Measurements from ENCODE around the gene GSG1.
A peak's percentile ranks its signal among the peaks of the same experiment; 100 is the strongest.

GSG1 gene

GRCh38 chr12:13103391-13104033, at the start of gene GSG1:
Gene GSG1, minus strand, starts transcription at chr12:13103667. Its CDS starts 155 bp downstream, at chr12:13103512.
- FAIRE-seq, result no peak
- DNase-seq (ENCODE audit: low spot score), result no peak

- DNase-seq (ENCODE audit: low spot score), result no peak
- no peak for FAIRE-seq
These were observed 49.7 kb upstream of the GSG1 start for GRCh38 chr12:13153180-13153579.

- FAIRE-seq (no peak), DNase-seq (ENCODE audit: low spot score) (no peak)
These were observed 49.3 kb upstream of the GSG1 start for GRCh38 chr12:13152756-13153155.

- DNase-seq (ENCODE audit: low spot score) (no peak), FAIRE-seq (no peak)
These were observed 48.8 kb upstream of the GSG1 start for GRCh38 chr12:13152281-13152680.

GRCh38 chr12:13149411-13149810, 45.9 kb upstream of the GSG1 start:
- FAIRE-seq (no peak), DNase-seq (ENCODE audit: low spot score) (no peak)

- DNase-seq (ENCODE audit: low spot score), result no peak
- FAIRE-seq, result no peak
These were observed 45.0 kb upstream of the GSG1 start for GRCh38 chr12:13148485-13148847.

- no peak for FAIRE-seq
- DNase-seq (ENCODE audit: low spot score), result no peak
These were observed 44.4 kb upstream of the GSG1 start for GRCh38 chr12:13147688-13148484.

- FAIRE-seq (no peak), DNase-seq (ENCODE audit: low spot score) (no peak)
These were observed 43.0 kb upstream of the GSG1 start for GRCh38 chr12:13146336-13146938.

GRCh38 chr12:13144266-13144828, 40.9 kb upstream of the GSG1 start:
- DNase-seq (ENCODE audit: low spot score), result no peak
- no peak for FAIRE-seq

- no peak for FAIRE-seq
- DNase-seq (ENCODE audit: low spot score), result no peak
These were observed 39.3 kb upstream of the GSG1 start for GRCh38 chr12:13142747-13143146.

- FAIRE-seq (no peak), DNase-seq (ENCODE audit: low spot score) (no peak)
These were observed 38.2 kb upstream of the GSG1 start for GRCh38 chr12:13141686-13142085.

GRCh38 chr12:13135371-13136178, 32.1 kb upstream of the GSG1 start:
- peak; percentile 88 for DNase-seq (ENCODE audit: low spot score)

GRCh38 chr12:13133886-13134285, 30.4 kb upstream of the GSG1 start:
- DNase-seq (ENCODE audit: low spot score) (no peak), FAIRE-seq (no peak)

More at GRCh38 chr12:13135371-13136178, 32.1 kb upstream of the GSG1 start:
- peak; percentile 95 for FAIRE-seq

GRCh38 chr12:13130981-13131380, 27.5 kb upstream of the GSG1 start:
- FAIRE-seq (no peak), DNase-seq (ENCODE audit: low spot score) (no peak)

GRCh38 chr12:13128291-13128965, 25.0 kb upstream of the GSG1 start:
- DNase-seq (ENCODE audit: low spot score) (no peak), FAIRE-seq (no peak)

- DNase-seq (ENCODE audit: low spot score), result no peak
- no peak for FAIRE-seq
These were observed 24.0 kb upstream of the GSG1 start for GRCh38 chr12:13127444-13127843.

GRCh38 chr12:13126494-13126893, 23.0 kb upstream of the GSG1 start:
- no peak for FAIRE-seq

GRCh38 chr12:13125996-13126395, 22.5 kb upstream of the GSG1 start:
- DNase-seq (ENCODE audit: low spot score) (no peak), FAIRE-seq (no peak)

More at GRCh38 chr12:13126494-13126893, 23.0 kb upstream of the GSG1 start:
- DNase-seq (ENCODE audit: low spot score), result no peak

- DNase-seq (ENCODE audit: low spot score), result peak; percentile 50
- FAIRE-seq, result no peak
These were observed 21.4 kb upstream of the GSG1 start for GRCh38 chr12:13124656-13125505.

- DNase-seq (ENCODE audit: low spot score) (no peak), FAIRE-seq (no peak)
These were observed 18.1 kb upstream of the GSG1 start for GRCh38 chr12:13121568-13121967.

All from RCC 7860 (cell line).